Measurements from ENCODE around the gene FBRS.
A peak's percentile ranks its signal among the peaks of the same experiment; 100 is the strongest.
"Not testable (repeated sequence)": the region's sequence is repeated elsewhere in the genome, so short reads cannot be mapped to it uniquely, and the experiment has no call there.

Gene FBRS

DNA sequence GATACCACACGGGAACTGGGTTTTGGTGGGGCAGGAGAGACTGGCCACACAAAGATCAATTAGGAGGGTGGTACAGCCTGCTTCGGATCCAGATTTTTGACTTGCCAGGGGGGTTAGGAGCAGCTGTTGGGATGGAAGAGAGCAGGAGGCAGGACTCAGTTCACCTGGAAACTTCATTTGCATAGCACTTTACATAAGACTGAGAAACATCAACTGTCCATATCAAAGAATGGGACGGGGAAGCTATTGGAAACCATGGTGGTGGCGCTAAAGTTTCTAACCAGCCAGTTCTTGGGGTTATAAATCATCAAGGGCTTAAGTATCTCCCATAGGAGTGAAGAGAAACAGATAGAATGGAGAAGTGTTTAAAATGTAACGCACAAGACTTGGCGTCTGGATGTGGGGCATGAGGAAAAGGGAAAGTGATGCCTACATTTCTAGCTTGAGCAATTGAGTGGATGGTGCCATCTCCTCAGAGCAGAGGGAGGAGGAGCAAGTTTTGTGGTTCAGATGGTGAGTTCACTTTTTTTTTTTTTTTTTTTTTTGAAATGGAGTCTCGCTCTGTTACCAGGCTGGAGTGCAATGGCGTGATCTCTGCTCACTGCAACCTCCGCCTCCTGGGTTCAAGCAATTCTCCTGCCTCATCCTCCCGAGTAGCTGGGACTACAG is 34.3 kb downstream of the FBRS start:
- Histone ChIP-seq H3K9ac (ENCODE audit: low read length) (no peak overlapping the region), H3K4me1 (ENCODE audit: insufficient read depth, low read length) (peaks cover 6% of the 10 kb centered on the region), H3K4me3 (ENCODE audit: low read depth in 1 of 2, low read length in 2 of 2) (no peak overlapping the region), H3K27me3 (ENCODE audit: control insufficient read depth in 1 of 2, insufficient read depth in 2 of 2, low read length in 2 of 2) (no peaks in the 10 kb centered on the region), H3K36me3 (ENCODE audit: insufficient read depth, low read length) (no peaks in the 10 kb centered on the region), H3K27ac (ENCODE audit: low read depth, low read length) (no peak overlapping the region), H3K9me3 (ENCODE audit: low read length) (no peaks in the 10 kb centered on the region)

DNA sequence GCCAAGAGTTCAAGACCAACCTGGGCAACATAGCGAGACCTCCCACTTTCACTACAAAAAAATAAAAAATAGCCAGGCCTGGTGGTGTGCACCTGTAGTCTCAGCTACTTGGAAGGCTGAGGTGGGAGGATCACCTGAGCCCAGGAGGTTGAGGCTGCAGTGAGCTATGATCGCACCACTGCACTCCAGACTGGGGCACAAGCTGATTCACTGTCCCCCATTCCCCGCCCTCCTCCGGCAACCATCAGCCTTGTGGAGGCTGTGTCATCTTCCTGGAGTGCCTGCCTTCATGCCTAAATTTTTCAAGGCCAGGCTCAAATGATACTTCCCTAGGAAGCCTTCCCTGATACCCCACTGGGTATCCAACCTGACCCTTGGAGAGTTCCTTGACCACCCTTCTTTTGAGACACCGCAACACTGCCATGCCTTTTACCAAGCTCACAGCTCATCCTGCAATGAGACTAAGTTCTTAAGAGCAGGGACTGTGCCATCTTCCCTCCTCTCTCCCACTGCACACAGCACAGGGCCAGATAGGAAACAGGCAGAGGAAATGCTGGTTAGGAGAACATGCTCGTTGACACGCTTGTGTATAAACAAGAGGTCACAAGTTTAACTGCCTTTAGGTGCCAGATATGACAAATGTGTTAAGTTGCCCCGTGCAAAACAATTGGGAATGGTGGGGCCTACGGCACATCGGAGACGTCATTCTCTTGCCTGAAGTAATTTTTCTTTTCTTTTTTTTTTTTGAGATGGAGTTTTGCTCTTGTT is 36.9 kb downstream of the FBRS start:
- Histone ChIP-seq H3K9ac (ENCODE audit: low read length) (no peak overlapping the region), H3K36me3 (ENCODE audit: insufficient read depth, low read length) (no peaks in the 10 kb centered on the region), H3K4me3 (ENCODE audit: low read depth in 1 of 2, low read length in 2 of 2) (no peak overlapping the region), H3K9me3 (ENCODE audit: low read length) (no peaks in the 10 kb centered on the region), H3K4me1 (ENCODE audit: insufficient read depth, low read length) (peaks cover 14% of the 10 kb centered on the region), H3K27ac (ENCODE audit: low read depth, low read length) (no peak overlapping the region), H3K27me3 (ENCODE audit: control insufficient read depth in 1 of 2, insufficient read depth in 2 of 2, low read length in 2 of 2) (no peaks in the 10 kb centered on the region)

DNA sequence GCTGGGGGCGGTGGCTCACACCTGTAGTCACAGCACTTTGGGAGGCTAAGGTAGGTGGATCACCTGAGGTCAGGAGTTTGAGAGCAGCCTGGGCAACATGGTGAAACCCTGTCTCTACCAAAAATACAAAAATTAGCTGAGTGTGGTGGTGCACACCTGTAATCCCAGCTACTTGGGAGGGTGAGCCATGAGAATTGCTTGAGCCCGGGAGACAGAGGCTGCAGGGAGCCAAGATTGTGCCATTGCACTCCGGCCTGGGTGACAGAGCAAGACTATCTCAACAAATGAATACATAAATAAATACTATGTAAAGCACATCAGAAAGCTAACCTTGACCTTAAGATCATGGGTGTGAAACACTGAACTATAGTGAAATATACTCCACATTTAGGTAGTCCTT is 38.4 kb downstream of the FBRS start:
- not testable (repeated sequence) for H3K27me3 ChIP-seq (ENCODE audit: control insufficient read depth in 1 of 2, insufficient read depth in 2 of 2, low read length in 2 of 2); H3K9me3 ChIP-seq (ENCODE audit: low read length); H3K4me3 ChIP-seq (ENCODE audit: low read depth in 1 of 2, low read length in 2 of 2); H3K9ac ChIP-seq (ENCODE audit: low read length); H3K27ac ChIP-seq (ENCODE audit: low read depth, low read length)
- H3K4me1 ChIP-seq (ENCODE audit: insufficient read depth, low read length) = peaks cover 23% of the 10 kb centered on the region
- peaks cover 14% of the 10 kb centered on the region for H3K36me3 ChIP-seq (ENCODE audit: insufficient read depth, low read length)

DNA sequence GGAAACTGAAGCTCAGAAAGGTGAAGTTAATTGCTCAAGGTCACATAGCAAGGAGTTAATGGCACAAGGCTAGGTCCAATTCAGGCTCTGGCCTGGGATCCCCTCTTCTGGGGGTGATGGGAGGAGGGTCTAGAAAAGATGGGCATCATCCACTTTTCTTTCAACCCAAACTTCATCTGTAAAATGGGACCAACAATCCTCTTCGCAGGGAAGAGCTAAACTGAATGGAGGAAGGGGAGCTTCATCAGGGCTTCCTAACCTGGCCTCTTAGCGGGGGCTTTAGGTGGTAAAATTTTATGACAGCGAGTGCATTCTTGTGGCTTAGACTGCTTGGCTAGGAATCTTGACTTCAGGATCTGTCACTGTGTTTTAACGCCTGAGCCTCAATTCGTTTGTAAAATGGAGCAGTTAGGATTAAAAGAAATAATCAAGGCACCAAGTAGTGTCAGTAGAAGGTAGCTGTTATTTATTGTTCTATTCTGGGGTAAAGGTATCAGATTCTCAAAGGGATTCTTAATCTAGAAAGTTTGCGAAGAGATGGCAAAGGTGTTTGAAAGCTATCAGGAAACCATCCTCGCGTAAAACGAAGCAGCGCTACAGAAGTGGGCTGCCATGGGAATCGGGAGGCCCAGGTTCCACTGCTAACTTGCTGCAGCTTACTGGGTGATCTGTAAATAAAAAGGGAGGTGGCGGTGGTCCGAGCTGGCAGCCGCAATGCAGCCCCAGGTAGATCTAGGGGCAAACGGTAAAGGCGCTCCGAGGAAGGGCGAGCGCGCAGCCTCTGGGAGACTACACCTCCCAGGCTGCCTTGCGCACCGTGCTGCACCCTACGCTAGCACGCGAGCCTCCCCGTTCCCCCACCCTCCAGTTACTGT is 39.3 kb downstream of the FBRS start:
- H3K36me3 ChIP-seq (ENCODE audit: insufficient read depth, low read length) = peaks cover 19% of the 10 kb centered on the region
- peaks cover 23% of the 10 kb centered on the region for H3K4me1 ChIP-seq (ENCODE audit: insufficient read depth, low read length)
- H3K4me3 ChIP-seq (ENCODE audit: low read depth in 1 of 2, low read length in 2 of 2) = peak overlapping the region; percentile 76 to 81
- no peaks in the 10 kb centered on the region for H3K27me3 ChIP-seq (ENCODE audit: control insufficient read depth in 1 of 2, insufficient read depth in 2 of 2, low read length in 2 of 2)
- no peaks in the 10 kb centered on the region for H3K9me3 ChIP-seq (ENCODE audit: low read length)
- H3K27ac ChIP-seq (ENCODE audit: low read depth, low read length) = peak overlapping the region; percentile 95
- H3K9ac ChIP-seq (ENCODE audit: low read length) = no peak overlapping the region

DNA sequence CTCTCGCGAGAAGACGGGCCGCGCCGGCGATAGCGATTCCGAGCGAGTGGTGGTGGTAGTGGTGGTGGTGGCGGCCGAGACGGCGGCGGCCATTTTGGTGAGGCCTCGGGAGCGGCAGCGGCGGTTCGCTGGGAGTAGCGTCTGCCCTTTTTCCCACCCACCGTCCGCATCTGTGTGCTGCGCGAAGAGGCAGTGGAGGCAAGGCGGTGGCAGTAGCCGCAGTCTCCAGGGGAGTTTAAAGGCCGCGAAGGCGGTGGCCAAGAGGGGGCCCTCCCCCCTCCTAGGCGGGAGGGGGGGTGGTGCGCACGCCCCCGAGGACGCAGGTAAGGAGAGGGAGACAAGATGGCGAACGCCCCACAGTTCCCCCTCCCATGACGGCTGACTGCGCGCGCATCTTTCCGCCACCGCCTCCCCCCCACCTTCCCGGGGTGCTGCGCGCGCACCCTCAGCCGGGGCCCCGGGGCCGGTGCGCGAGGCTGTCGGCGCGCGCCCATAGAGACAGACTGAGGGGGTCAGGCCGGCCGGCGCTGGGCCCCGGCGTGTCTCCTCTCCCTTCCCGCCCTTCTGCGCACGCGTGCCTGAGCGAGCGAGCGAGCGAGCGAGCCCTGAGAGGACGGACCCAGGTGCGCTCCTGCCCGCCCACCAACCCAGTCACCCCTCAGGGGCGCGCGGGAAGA is 40.0 kb downstream of the FBRS start:
- Histone ChIP-seq H3K36me3 (ENCODE audit: insufficient read depth, low read length) (peaks cover 24% of the 10 kb centered on the region), H3K9ac (ENCODE audit: low read length) (peak overlapping the region; percentile 80), H3K4me3 (ENCODE audit: low read depth in 1 of 2, low read length in 2 of 2) (peak overlapping the region; percentile 76 to 81), H3K27me3 (ENCODE audit: control insufficient read depth in 1 of 2, insufficient read depth in 2 of 2, low read length in 2 of 2) (no peaks in the 10 kb centered on the region), H3K4me1 (ENCODE audit: insufficient read depth, low read length) (peaks cover 23% of the 10 kb centered on the region), H3K9me3 (ENCODE audit: low read length) (no peaks in the 10 kb centered on the region), H3K27ac (ENCODE audit: low read depth, low read length) (peak overlapping the region; percentile 95)

DNA sequence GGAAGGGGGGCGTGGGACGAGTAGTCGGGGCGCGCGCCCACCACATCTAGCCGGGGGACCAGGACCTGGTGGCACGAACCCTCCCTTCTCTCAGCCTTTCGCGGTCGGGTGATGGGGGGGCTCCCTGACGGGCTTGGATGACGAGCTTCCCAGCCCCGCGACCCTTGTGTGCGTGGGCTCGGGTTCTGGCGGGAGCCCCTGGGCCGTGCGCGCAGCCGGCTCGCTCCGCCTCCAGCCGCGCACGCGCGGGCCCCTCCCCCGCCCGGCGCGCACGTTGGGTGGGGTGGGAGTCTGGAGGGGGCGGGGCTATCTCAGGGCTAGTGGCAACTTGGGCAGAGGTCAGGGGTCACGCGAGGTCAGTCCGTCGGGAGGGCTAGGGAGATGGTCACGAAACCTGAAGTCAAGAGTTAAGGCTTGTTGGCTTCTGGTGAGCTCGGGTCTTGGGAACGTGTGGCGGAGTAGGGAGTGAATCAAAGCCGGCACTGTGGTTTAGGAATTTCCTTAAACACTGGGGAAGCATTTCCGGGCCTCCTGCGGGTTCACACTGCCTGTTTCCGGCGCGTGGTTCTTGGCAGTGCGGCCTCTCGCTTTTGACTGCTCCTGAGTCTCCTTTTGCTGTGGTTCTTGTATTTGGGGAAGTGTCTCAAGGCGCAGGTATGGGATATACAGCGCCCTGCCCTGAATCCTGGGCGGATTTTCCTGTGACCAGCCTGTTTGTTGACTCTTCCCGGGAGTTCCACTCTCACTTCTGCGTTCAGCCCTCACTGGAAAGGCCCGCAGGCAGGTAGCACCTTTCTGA is 40.8 kb downstream of the FBRS start, which contains the start of gene SRCAP:
Gene SRCAP (plus strand): TSS at position 356 of the 799 bp plus-strand sequence. CDS start 1,654 bp downstream, outside the sequence.
- no peaks in the 10 kb centered on the region for H3K9me3 ChIP-seq (ENCODE audit: low read length)
- H3K27me3 ChIP-seq (ENCODE audit: control insufficient read depth in 1 of 2, insufficient read depth in 2 of 2, low read length in 2 of 2) = no peaks in the 10 kb centered on the region
- H3K9ac ChIP-seq (ENCODE audit: low read length) = peak within 1 kb of the TSS; percentile 80
- peak within 1 kb of the TSS; percentile 76 to 81 for H3K4me3 ChIP-seq (ENCODE audit: low read depth in 1 of 2, low read length in 2 of 2)
- peak within 1 kb of the TSS; percentile 95 for H3K27ac ChIP-seq (ENCODE audit: low read depth, low read length)
- peaks cover 26% of the 10 kb centered on the region for H3K36me3 ChIP-seq (ENCODE audit: insufficient read depth, low read length)
- peaks cover 18% of the 10 kb centered on the region for H3K4me1 ChIP-seq (ENCODE audit: insufficient read depth, low read length)

DNA sequence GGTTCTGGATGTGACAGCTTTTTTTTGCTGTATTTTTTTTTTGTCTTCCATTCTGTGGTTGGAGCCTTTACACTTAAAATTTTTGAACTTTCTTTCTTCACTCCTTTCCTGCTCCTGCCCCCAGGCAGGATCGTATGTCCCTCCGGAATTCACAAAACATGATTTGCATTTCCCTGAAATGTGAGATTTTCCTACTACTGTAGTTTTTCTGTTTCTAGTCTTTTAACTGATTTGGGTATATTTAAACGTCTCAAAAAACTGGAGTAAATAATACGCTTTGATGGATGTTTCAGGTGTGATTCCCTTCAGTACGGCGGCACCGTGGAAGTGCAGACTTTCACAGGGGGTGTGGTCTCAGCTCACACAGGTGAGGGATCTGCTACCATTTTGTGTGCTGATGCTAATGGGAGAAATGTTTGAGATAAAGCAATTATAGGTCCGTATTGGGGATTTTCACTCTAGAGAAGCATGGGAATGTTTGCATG is 41.4 kb downstream of the FBRS start:
- H3K9me3 ChIP-seq (ENCODE audit: low read length) = no peaks in the 10 kb centered on the region
- peak overlapping the region in 1 of 2 donors; percentile 76 for H3K4me3 ChIP-seq (ENCODE audit: low read depth in 1 of 2, low read length in 2 of 2)
- H3K27ac ChIP-seq (ENCODE audit: low read depth, low read length) = peak overlapping the region; percentile 95
- H3K4me1 ChIP-seq (ENCODE audit: insufficient read depth, low read length) = peaks cover 17% of the 10 kb centered on the region
- no peaks in the 10 kb centered on the region for H3K27me3 ChIP-seq (ENCODE audit: control insufficient read depth in 1 of 2, insufficient read depth in 2 of 2, low read length in 2 of 2)
- peak overlapping the region; percentile 80 for H3K9ac ChIP-seq (ENCODE audit: low read length)
- H3K36me3 ChIP-seq (ENCODE audit: insufficient read depth, low read length) = peaks cover 33% of the 10 kb centered on the region

DNA sequence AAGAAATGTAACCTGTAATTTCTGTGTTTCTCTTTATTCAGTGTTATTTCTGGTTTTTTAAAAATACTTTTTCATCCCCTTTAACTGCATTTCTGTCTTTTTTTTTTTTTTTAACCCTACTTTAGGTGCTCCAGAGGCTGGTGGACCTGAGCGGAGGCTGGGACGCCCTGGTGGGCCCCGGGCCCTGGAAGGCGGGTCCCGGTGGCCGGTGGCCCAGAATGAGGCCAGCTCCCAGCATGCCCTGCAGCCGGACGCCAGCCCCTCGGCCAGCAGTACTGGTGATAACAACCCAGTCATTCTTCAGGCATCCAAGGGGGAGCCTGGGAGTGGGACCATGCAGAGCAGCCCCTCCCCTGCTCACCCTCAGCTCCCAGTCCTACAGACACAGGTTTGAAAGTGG is 42.3 kb downstream of the FBRS start:
- Histone ChIP-seq H3K9ac (ENCODE audit: low read length) (no peak overlapping the region), H3K9me3 (ENCODE audit: low read length) (no peaks in the 10 kb centered on the region), H3K4me3 (ENCODE audit: low read depth in 1 of 2, low read length in 2 of 2) (no peak overlapping the region), H3K4me1 (ENCODE audit: insufficient read depth, low read length) (peaks cover 17% of the 10 kb centered on the region), H3K27ac (ENCODE audit: low read depth, low read length) (no peak overlapping the region), H3K27me3 (ENCODE audit: control insufficient read depth in 1 of 2, insufficient read depth in 2 of 2, low read length in 2 of 2) (no peaks in the 10 kb centered on the region), H3K36me3 (ENCODE audit: insufficient read depth, low read length) (peaks cover 38% of the 10 kb centered on the region)

DNA sequence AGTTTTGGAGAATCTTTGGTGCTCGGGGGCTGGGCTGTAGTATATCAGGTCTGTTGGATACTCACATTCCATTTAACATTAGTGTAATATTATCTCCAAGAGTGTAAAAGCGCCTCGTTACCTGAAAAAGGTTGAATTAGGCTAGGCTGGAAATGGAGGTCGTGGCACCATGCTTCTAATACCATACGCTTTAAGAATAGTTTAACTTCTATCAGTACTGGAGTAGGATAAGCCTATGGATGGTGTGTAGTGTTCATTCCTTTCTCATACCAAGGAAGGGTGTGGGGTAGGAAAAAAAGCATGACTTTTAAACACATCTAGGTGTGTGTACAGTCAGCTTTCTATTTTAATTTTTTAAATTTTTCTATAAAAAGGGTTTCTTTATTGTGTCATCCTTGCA is 42.7 kb downstream of the FBRS start:
- Histone ChIP-seq H3K4me1 (ENCODE audit: insufficient read depth, low read length) (peaks cover 17% of the 10 kb centered on the region), H3K36me3 (ENCODE audit: insufficient read depth, low read length) (peaks cover 42% of the 10 kb centered on the region), H3K9me3 (ENCODE audit: low read length) (no peaks in the 10 kb centered on the region), H3K27ac (ENCODE audit: low read depth, low read length) (no peak overlapping the region), H3K27me3 (ENCODE audit: control insufficient read depth in 1 of 2, insufficient read depth in 2 of 2, low read length in 2 of 2) (no peaks in the 10 kb centered on the region), H3K9ac (ENCODE audit: low read length) (no peak overlapping the region), H3K4me3 (ENCODE audit: low read depth in 1 of 2, low read length in 2 of 2) (no peak overlapping the region)

DNA sequence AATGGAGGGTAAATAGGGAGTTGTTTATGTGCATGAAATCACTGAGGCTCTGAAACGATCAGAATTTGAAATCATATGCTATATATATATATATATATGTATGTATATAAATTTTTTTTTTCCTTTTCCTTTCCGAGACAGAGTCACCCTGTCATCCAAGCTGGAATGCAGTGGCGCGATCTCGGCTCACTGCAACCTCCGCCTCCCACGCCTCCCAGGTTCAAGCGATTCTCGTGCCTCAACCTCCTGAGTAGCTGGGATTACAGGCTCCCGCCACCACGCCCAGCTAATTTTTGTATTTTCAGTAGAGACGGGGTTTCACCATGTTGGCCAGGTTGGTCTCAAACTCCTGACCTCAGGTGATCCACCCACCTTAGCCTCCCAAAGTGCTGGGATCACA is 44.8 kb downstream of the FBRS start:
- Histone ChIP-seq H3K36me3 (ENCODE audit: insufficient read depth, low read length) (peaks cover 63% of the 10 kb centered on the region), H3K4me1 (ENCODE audit: insufficient read depth, low read length) (peaks cover 17% of the 10 kb centered on the region)
- H3K4me3 ChIP-seq (ENCODE audit: low read depth in 1 of 2, low read length in 2 of 2); H3K27me3 ChIP-seq (ENCODE audit: control insufficient read depth in 1 of 2, insufficient read depth in 2 of 2, low read length in 2 of 2); H3K9ac ChIP-seq (ENCODE audit: low read length); H3K9me3 ChIP-seq (ENCODE audit: low read length); H3K27ac ChIP-seq (ENCODE audit: low read depth, low read length): not testable (repeated sequence)

Measured in muscle layer of colon (tissue), 2 donors.